Chondrocyte (in vitro differentiated cells): Measurements from ENCODE around the gene DNTTIP2. TPM values are rescaled to one million over a fixed set of nuclear protein-coding genes. Genes with fewer than 3 reads are reported as not detected.
"Not testable (repeated sequence)": the region's sequence is repeated elsewhere in the genome, so short reads cannot be mapped to it uniquely, and the experiment has no call there.

ENCODE experiments used
- DNase-seq: peaks from one replicate; pipeline ENCODE4 v3.0.0; 2021; ENCODE audit warnings: mixed read lengths, low spot score
- H3K27ac Mint-ChIP-seq: one replicate; pipeline ENCODE4 v1.8.0; 2021; ENCODE audit warnings: mild to moderate bottlenecking, moderate library complexity, mixed read lengths; ENCODE audit not compliant: unreplicated experiment
- H3K27me3 Mint-ChIP-seq: 2 replicates; pipeline ENCODE4 v1.8.0; 2021; ENCODE audit warnings: low read depth, mixed read lengths
- H3K36me3 Mint-ChIP-seq: 2 replicates; pipeline ENCODE4 v1.8.0; 2021; ENCODE audit warnings: low read depth, mixed read lengths
- H3K4me1 Mint-ChIP-seq: 2 replicates; pipeline ENCODE4 v1.8.0; 2021; ENCODE audit warnings: low read depth, mild to moderate bottlenecking, mixed read lengths
- H3K4me3 Mint-ChIP-seq: one replicate; pipeline ENCODE4 v1.8.0; 2021; ENCODE audit warnings: mild to moderate bottlenecking, moderate library complexity, mixed read lengths; ENCODE audit not compliant: unreplicated experiment
- H3K9me3 Mint-ChIP-seq: 2 replicates; pipeline ENCODE4 v1.8.0; 2021; ENCODE audit warnings: low read depth, mixed read lengths
- CTCF ChIP-seq: fragments of 200-600 bp; sonication (generic); IDR thresholded peaks from 2 replicates; pipeline ENCODE4 v1.5.0; 2021; ENCODE audit warnings: antibody characterized with exemption, mild to moderate bottlenecking, moderate library complexity
- total RNA-seq: library from RNA; stranded (reverse); gene quantifications from 3 replicates; pipeline ENCODE4 v1.2.1, GENCODE V29; 2021

Gene DNTTIP2
- total RNA-seq, 1 donor from 2014 or later: 39.1 TPM

- H3K4me3 Mint-ChIP-seq, H3K27ac Mint-ChIP-seq, H3K36me3 Mint-ChIP-seq, H3K27me3 Mint-ChIP-seq, DNase-seq: not testable (repeated sequence)
- peak; percentile 81 for TF ChIP-seq CTCF
- Mint-ChIP-seq H3K9me3 (peaks cover 14% of the 10 kb centered on the region), H3K4me1 (peaks cover 12% of the 10 kb centered on the region)
Measured at GRCh38 chr1:93850687-93851326, 28.2 kb downstream of the DNTTIP2 start.

GRCh38 chr1:93848350-93848883 is 30.6 kb downstream of the DNTTIP2 start:
- H3K4me1 Mint-ChIP-seq: peaks cover 28% of the 10 kb centered on the region
- peaks cover 7% of the 10 kb centered on the region for H3K9me3 Mint-ChIP-seq
- no peaks in the 10 kb centered on the region for H3K27me3 Mint-ChIP-seq
- H3K36me3 Mint-ChIP-seq: peaks cover 3% of the 10 kb centered on the region
- TF ChIP-seq CTCF: no peak
- DNase-seq: no peak
- peak overlapping the region; percentile 96 for H3K4me3 Mint-ChIP-seq
- H3K27ac Mint-ChIP-seq: peak overlapping the region; percentile 98

GRCh38 chr1:93847811-93848288 is 31.2 kb downstream of the DNTTIP2 start:
- Mint-ChIP-seq H3K9me3 (peaks cover 7% of the 10 kb centered on the region), H3K36me3 (peaks cover 3% of the 10 kb centered on the region), H3K27ac (peak overlapping the region; percentile 98), H3K4me1 (peaks cover 31% of the 10 kb centered on the region), H3K27me3 (no peaks in the 10 kb centered on the region), H3K4me3 (peak overlapping the region; percentile 96)
- DNase-seq: peak; percentile 86
- no peak for TF ChIP-seq CTCF

GRCh38 chr1:93846992-93847810 is 31.8 kb downstream of the DNTTIP2 start:
- peak overlapping the region; percentile 98 for H3K27ac Mint-ChIP-seq
- TF ChIP-seq CTCF: peak; percentile 31
- peaks cover 7% of the 10 kb centered on the region for H3K9me3 Mint-ChIP-seq
- DNase-seq: peak; percentile 94
- peak overlapping the region; percentile 96 for H3K4me3 Mint-ChIP-seq
- H3K27me3 Mint-ChIP-seq: no peaks in the 10 kb centered on the region
- H3K36me3 Mint-ChIP-seq: peaks cover 5% of the 10 kb centered on the region
- peaks cover 36% of the 10 kb centered on the region for H3K4me1 Mint-ChIP-seq
